Measurements from ENCODE around the gene ARAP2.

Gene ARAP2

DNA sequence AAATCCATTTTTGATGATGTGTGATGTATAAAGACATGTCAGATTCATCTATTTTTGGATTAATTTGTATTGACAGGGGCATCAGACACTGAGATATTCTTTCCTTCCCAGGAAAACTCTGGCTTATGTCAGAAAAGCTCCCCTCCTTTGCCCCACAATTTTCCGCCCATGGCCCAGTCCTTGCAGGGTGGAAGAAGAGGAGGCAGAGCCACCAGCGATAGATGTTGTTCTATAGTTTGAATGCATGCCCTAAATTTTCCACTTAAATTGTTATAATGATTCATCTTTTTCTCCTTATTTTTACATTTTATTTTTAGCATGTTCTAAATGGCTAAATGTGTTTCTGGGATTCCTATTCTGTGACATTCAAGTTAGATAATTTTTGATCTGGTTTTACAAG lies 149.3 kb downstream of the ARAP2 start:
- TF ChIP-seq, protein P1, sequence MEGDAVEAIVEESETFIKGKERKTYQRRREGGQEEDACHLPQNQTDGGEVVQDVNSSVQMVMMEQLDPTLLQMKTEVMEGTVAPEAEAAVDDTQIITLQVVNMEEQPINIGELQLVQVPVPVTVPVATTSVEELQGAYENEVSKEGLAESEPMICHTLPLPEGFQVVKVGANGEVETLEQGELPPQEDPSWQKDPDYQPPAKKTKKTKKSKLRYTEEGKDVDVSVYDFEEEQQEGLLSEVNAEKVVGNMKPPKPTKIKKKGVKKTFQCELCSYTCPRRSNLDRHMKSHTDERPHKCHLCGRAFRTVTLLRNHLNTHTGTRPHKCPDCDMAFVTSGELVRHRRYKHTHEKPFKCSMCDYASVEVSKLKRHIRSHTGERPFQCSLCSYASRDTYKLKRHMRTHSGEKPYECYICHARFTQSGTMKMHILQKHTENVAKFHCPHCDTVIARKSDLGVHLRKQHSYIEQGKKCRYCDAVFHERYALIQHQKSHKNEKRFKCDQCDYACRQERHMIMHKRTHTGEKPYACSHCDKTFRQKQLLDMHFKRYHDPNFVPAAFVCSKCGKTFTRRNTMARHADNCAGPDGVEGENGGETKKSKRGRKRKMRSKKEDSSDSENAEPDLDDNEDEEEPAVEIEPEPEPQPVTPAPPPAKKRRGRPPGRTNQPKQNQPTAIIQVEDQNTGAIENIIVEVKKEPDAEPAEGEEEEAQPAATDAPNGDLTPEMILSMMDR (IDR thresholded peaks at IDR 0.05; ENCODE audit: borderline replicate concordance, insufficient read depth, low read depth, low read length): no peak
- H3K4me3 ChIP-seq (ENCODE audit: low read depth, low read length): no peak overlapping the region

DNA sequence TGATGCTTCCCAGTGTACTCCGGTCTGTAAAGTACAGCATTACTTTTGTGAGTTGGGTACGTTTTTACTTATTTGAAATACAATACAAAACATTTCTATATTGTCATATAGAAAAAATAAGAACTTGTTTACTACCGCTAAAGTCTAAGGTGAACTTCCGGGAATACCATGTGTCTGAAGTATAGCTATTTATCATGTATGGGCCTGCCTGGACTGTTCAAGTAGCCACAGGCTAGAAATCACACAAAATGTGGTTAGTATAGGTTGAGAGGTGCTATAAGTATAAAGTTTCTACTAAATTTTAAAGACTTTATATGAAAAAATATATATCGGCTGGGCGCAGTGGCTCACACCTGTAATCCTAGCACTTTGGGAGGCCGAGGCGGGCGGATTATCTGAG lies 152.3 kb downstream of the ARAP2 start:
- TF ChIP-seq, protein P1 (IDR thresholded peaks at IDR 0.05; ENCODE audit: borderline replicate concordance, insufficient read depth, low read depth, low read length): no peak
- H3K4me3 ChIP-seq (ENCODE audit: low read depth, low read length): no peak overlapping the region

DNA sequence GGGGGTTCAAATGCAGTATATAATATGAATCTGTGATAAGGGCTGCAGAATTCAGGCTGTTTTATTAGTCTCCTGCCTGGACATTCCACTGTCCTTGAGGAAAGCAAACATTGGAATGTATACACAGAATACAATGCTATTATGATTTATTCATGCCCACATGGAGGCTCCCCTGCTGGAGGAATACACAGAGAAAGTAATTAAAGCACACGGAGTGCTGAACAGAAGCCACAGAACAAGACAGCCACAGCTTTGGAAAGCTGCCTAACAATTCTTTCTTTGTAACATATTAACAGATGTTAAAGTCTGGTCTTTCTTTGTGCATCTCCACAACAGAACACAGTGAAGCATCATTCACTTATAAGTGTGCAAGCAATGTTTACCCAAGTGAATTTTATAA lies 155.8 kb downstream of the ARAP2 start:
- TF ChIP-seq, protein P1 (IDR thresholded peaks at IDR 0.05; ENCODE audit: borderline replicate concordance, insufficient read depth, low read depth, low read length): no peak
- H3K4me3 ChIP-seq (ENCODE audit: low read depth, low read length): no peak overlapping the region

DNA sequence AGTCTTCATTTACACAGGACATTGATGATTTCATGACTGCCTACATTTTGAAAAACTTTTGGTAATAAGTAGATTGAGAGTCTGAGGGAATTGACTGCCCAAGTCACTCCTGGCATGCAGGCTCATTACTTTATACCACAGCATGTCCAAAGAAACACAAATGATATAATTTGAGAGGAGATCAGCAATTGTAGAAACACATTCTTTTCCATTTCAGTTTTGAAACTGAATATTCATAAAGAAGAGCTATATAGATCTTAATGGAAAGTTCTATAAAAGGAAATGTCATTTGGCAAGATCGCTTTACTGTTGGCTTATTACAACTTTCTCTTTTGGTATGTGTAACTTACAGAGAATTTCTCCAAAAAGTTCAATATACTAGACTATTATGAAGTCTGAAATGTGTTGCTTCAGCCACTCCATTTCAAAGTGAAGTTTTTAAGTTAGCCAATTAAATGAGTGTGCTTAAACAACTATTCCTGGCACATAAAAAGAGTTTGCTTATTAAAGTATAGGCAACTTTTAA lies 158.0 kb downstream of the ARAP2 start:
- TF ChIP-seq, protein P1 (IDR thresholded peaks at IDR 0.05; ENCODE audit: borderline replicate concordance, insufficient read depth, low read depth, low read length): no peak
- H3K4me3 ChIP-seq (ENCODE audit: low read depth, low read length): no peak overlapping the region

DNA sequence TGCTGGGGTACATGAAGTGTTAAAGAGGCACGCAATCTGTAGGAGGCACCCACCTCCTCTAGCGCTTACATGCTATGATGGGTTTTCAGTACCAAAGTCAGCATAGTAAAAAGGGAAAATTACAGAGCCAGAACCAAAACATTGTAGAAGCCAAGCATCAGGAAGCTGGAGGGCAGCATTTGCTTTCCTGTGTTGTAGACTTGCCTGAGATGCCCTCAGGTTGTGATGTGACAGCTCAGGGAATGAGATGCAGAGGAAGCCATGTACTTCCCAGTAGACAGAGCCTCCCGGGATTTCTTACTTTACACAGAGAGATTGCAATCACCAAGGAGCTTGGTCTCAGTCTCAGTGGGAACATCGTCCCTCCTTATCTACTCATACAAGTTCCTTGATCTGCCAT lies 161.5 kb downstream of the ARAP2 start:
- TF ChIP-seq, protein P1 (IDR thresholded peaks at IDR 0.05; ENCODE audit: borderline replicate concordance, insufficient read depth, low read depth, low read length): no peak
- H3K4me3 ChIP-seq (ENCODE audit: low read depth, low read length): no peak overlapping the region

DNA sequence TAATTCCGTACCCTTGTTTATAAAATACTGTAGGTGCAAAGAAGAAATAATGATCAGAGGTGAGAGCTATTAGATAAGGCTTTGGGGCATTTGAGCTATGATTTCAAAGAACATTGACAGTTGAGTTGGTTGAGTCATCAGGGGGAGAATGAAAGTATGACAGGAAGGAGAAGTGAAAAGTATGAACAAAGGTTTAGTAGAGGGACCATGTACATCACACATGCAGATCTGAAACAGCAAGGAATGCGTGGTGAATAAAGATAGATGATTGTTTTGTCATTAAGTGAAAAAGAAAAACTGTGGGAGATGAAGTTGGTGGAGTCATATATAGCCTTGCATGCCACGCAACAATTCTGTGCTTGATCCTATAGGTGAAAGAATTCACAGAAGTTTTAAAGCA lies 163.1 kb downstream of the ARAP2 start:
- no peak overlapping the region for H3K4me3 ChIP-seq (ENCODE audit: low read depth, low read length)
- TF ChIP-seq, protein P1 (IDR thresholded peaks at IDR 0.05; ENCODE audit: borderline replicate concordance, insufficient read depth, low read depth, low read length): no peak

DNA sequence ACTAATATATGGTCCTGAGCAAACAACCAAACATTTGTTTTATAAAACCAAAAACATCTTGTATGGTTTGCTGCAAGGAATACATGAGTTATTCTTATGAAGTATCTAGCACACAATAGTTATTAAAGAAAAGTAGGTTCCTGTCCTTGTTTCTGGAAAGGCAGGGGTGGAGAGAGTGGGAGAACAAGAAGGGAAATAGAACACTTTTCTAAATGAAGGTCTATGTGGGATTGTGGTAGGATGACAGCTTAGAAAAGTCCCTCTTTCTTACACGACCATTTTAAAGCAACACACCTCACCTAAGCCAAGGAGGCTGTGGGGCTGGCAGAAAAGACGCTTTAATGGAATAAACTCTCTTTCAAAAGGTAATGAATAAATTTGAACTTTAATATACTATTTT lies 164.6 kb downstream of the ARAP2 start:
- TF ChIP-seq, protein P1 (IDR thresholded peaks at IDR 0.05; ENCODE audit: borderline replicate concordance, insufficient read depth, low read depth, low read length): no peak
- no peak overlapping the region for H3K4me3 ChIP-seq (ENCODE audit: low read depth, low read length)
